ENCODE measurements around the gene FOXC1.

FOXC1 gene

GRCh38 chr6:1651362-1651761, 41.6 kb downstream of the FOXC1 start:
- Histone ChIP-seq H3K9me3 (ENCODE audit: severe bottlenecking) (no peaks in the 10 kb centered on the region), H3K27me3 (ENCODE audit: insufficient read depth, low read depth, severe bottlenecking) (no peaks in the 10 kb centered on the region), H3K36me3 (no peaks in the 10 kb centered on the region), H3K27ac (no peak overlapping the region), H3K4me3 (ENCODE audit: low read depth, low read length) (no peak overlapping the region)
- TF ChIP-seq CTCF (IDR thresholded peaks at IDR 0.05; ENCODE audit: low read depth, low read length), result no peak
- DNase-seq, result no peak

GRCh38 chr6:1652842-1653241, 43.1 kb downstream of the FOXC1 start:
- H3K27me3 ChIP-seq (ENCODE audit: insufficient read depth, low read depth, severe bottlenecking), result no peaks in the 10 kb centered on the region
- no peaks in the 10 kb centered on the region for H3K9me3 ChIP-seq (ENCODE audit: severe bottlenecking)
- DNase-seq, result no peak
- TF ChIP-seq CTCF (IDR thresholded peaks at IDR 0.05; ENCODE audit: low read depth, low read length), result no peak
- H3K4me3 ChIP-seq (ENCODE audit: low read depth, low read length), result no peak overlapping the region
- H3K27ac ChIP-seq, result no peak overlapping the region
- no peaks in the 10 kb centered on the region for H3K36me3 ChIP-seq

DNA sequence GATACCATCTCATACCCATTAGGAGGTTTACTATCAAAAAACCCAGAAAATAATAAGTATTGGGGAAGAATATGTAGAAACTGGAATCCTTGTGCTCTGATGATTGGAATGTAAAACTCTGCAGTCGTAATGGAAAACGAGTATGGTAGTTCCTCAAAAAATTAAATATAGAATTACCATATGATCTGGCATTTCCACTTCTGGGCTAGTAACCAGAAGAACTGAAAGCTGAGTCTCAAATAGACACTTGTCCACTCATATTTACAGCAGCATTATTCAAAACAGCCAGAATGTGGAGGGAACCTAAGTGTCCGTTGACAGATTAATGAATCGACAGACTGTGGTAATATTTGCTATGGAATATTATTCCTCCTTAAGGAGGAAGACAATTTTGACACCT, 44.3 kb downstream of the FOXC1 start:
- no peak overlapping the region for H3K27ac ChIP-seq
- no peaks in the 10 kb centered on the region for H3K36me3 ChIP-seq
- H3K9me3 ChIP-seq (ENCODE audit: severe bottlenecking), result no peaks in the 10 kb centered on the region
- DNase-seq, result no peak
- H3K4me3 ChIP-seq (ENCODE audit: low read depth, low read length), result no peak overlapping the region
- TF ChIP-seq CTCF (IDR thresholded peaks at IDR 0.05; ENCODE audit: low read depth, low read length), result no peak
- H3K27me3 ChIP-seq (ENCODE audit: insufficient read depth, low read depth, severe bottlenecking), result no peaks in the 10 kb centered on the region

GRCh38 chr6:1657116-1657770, 47.5 kb downstream of the FOXC1 start:
- no peaks in the 10 kb centered on the region for H3K9me3 ChIP-seq (ENCODE audit: severe bottlenecking)
- H3K4me3 ChIP-seq (ENCODE audit: low read depth, low read length), result no peak overlapping the region
- no peak overlapping the region for H3K27ac ChIP-seq
- H3K27me3 ChIP-seq (ENCODE audit: insufficient read depth, low read depth, severe bottlenecking), result no peaks in the 10 kb centered on the region
- TF ChIP-seq CTCF (IDR thresholded peaks at IDR 0.05; ENCODE audit: low read depth, low read length), result no peak
- no peak for DNase-seq
- H3K36me3 ChIP-seq, result no peaks in the 10 kb centered on the region

- DNase-seq, result no peak
These were observed 48.1 kb downstream of the FOXC1 start for GRCh38 chr6:1657771-1658165.

More at GRCh38 chr6:1657771-1658165, 48.1 kb downstream of the FOXC1 start:
- no peak for TF ChIP-seq CTCF (IDR thresholded peaks at IDR 0.05; ENCODE audit: low read depth, low read length)
- Histone ChIP-seq H3K4me3 (ENCODE audit: low read depth, low read length) (no peak overlapping the region), H3K36me3 (no peaks in the 10 kb centered on the region), H3K27me3 (ENCODE audit: insufficient read depth, low read depth, severe bottlenecking) (no peaks in the 10 kb centered on the region), H3K27ac (no peak overlapping the region), H3K9me3 (ENCODE audit: severe bottlenecking) (no peaks in the 10 kb centered on the region)
